ENCODE results near the gene CCDC194.

DNA sequence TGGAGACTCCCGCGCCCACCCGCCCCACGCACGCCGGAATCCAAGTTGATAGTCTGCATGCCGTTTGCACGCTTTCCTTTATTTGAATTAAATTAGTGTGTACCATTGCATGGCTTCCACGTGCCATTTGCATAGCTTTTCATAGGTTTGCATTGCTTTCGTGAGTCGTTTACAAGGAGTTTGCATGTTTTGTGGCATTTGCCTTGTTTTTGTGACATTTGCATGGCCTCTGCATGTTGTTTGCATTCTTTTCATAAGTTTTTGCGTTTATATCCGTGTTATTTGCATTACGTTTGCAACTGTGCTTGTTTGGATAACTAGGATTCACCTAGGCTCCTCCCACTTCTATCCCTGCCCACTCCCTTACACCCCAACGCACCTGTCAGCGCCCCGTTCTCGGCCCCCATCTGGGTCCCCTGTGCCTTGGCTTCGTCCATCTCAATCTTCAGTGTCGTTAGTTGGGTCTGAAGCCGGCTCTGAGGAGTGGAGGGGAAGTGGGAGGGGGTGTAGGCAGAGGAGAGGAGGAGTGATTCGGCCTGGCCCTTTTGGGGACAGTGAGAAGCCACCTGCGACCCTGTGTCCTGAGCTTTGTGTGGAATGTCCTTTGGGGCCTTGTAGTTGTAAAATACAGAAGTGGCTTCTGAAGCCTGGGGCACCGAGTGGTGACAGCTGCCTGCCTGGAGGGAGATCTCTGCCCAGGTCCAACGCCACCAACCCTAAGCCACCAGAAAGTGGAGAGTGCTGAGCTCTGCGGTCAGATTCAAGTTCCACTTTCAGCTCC, 2.4 kb downstream of the CCDC194 start:
- TF ChIP-seq CTCF (IDR thresholded peaks at IDR 0.05) (no peak), POLR2AphosphoS5 (IDR thresholded peaks at IDR 0.05) (no peak), POLR2A (IDR thresholded peaks at IDR 0.05) (no peak)
